B cell (primary cell): ENCODE data around the gene TOP1. TPM values are rescaled to one million over a fixed set of nuclear protein-coding genes. Genes with fewer than 3 reads are reported as not detected.
A peak's percentile ranks its signal among the peaks of the same experiment; 100 is the strongest.

Experiments used
- ATAC-seq: fragments of 200-7000 bp; cut with Tn5 transposase; one replicate; pipeline ENCODE4 v1.10.0; 2021; ENCODE audit warnings: low read depth, mild to moderate bottlenecking, moderate number of reproducible peaks, moderate library complexity
- CTCF ChIA-PET: fragments of 350-600 bp; sonication (Branson Sonifier 250); formaldehyde crosslinking; loops from one replicate; lab custom pipeline; 2021; ENCODE audit warnings: antibody characterized with exemption, inconsistent platforms; lab: Charles Lee
- POLR2A ChIA-PET: fragments of 350-600 bp; sonication (Branson Sonifier 250); formaldehyde crosslinking; loops from one replicate; lab custom pipeline; 2021; ENCODE audit warnings: antibody characterized with exemption; lab: Charles Lee
- DNase-seq: peaks from one replicate; pipeline ENCODE4 v3.0.0; 2013
- H2AFZ ChIP-seq: 2 replicates; pipeline ENCODE4 v1.6.1; 2012; ENCODE audit warnings: mild to moderate bottlenecking, low read depth, low read length; ENCODE audit not compliant: insufficient read depth, poor library complexity, severe bottlenecking
- H3K27ac ChIP-seq, 2 donors: 1 replicate in 1 of 2; 2 replicates in 1 of 2; pipeline ENCODE4 v1.5.1; 2012 to 2013; ENCODE audit warnings: low read length in 2 of 2, mild to moderate bottlenecking in 2 of 2, moderate library complexity in 1 of 2
- H3K27me3 ChIP-seq, 4 experiments: fragments of 200-600 bp in 1 of 4; sonication (generic) in 1 of 4; replicated peaks in 1 of 4; 1 replicate in 2 of 4; 2 replicates in 2 of 4; pipeline versions ENCODE4 v1.6.1 to v1.7.0; 2013 to 2016; ENCODE audit warnings: low read length in 3 of 4, mild to moderate bottlenecking in 2 of 4, mixed read lengths in 1 of 4, moderate library complexity in 1 of 4; ENCODE audit not compliant: insufficient read depth in 4 of 4, control insufficient read depth in 3 of 4; ENCODE audit errors: control extremely low read depth in 1 of 4
- H3K36me3 ChIP-seq, 2 experiments: replicated peaks in 1 of 2; 1 replicate in 1 of 2; 2 replicates in 1 of 2; pipeline versions ENCODE4 v1.6.1 to v1.7.1; 2013; ENCODE audit warnings: low read length in 1 of 2; ENCODE audit not compliant: insufficient read depth in 2 of 2, control insufficient read depth in 1 of 2; ENCODE audit errors: control extremely low read depth in 1 of 2, extremely low read depth in 1 of 2
- H3K4me1 ChIP-seq, 2 donors: fragments of 200-600 bp in 1 of 2; sonication (generic) in 1 of 2; 1 replicate in 1 of 2; 2 replicates in 1 of 2; pipeline versions ENCODE4 v1.5.1 to v1.6.1; 2013 to 2017; ENCODE audit warnings: low read length in 2 of 2; ENCODE audit not compliant: control insufficient read depth in 2 of 2, insufficient read depth in 2 of 2
- H3K4me2 ChIP-seq: replicated peaks from 2 replicates; pipeline ENCODE3; 2012; ENCODE audit warnings: mild to moderate bottlenecking, low read depth, low read length; ENCODE audit not compliant: poor library complexity, severe bottlenecking
- H3K4me3 ChIP-seq, 5 experiments: fragments of 200-600 bp in 1 of 5; sonication (generic) in 1 of 5; 1 replicate in 3 of 5; 2 replicates in 2 of 5; pipeline versions ENCODE4 v1.5.1 to v1.7.0; 2011 to 2016; ENCODE audit warnings: low read length in 4 of 5, mild to moderate bottlenecking in 4 of 5, low read depth in 2 of 5, control low read depth in 1 of 5, moderate library complexity in 1 of 5; ENCODE audit not compliant: insufficient read depth in 1 of 5; ENCODE audit errors: control extremely low read depth in 1 of 5, extremely low read depth in 1 of 5
- H3K79me2 ChIP-seq: fragments of 200-600 bp; sonication (generic); one replicate; pipeline ENCODE4 v1.6.0; 2016; ENCODE audit warnings: low read length; ENCODE audit not compliant: control insufficient read depth, insufficient read depth
- H3K9ac ChIP-seq: fragments of 200-600 bp; sonication (generic); 2 replicates; pipeline ENCODE4 v1.6.1; 2017; ENCODE audit warnings: mild to moderate bottlenecking, low read length, moderate library complexity
- H3K9me3 ChIP-seq, 3 donors: one replicate each; pipeline versions ENCODE4 v1.6.1 to v1.7.1; 2013; ENCODE audit warnings: low read length in 2 of 3; ENCODE audit not compliant: control insufficient read depth in 2 of 3, insufficient read depth in 1 of 3; ENCODE audit errors: control extremely low read depth in 1 of 3
- H4K20me1 ChIP-seq: 2 replicates; pipeline ENCODE4 v1.6.0; 2012; ENCODE audit warnings: mild to moderate bottlenecking, low read length; ENCODE audit not compliant: insufficient read depth, control insufficient read depth, poor library complexity, severe bottlenecking
- H3K27ac Mint-ChIP-seq: one replicate; pipeline ENCODE4 v1.8.0; 2021; ENCODE audit warnings: mixed read lengths
- H3K27me3 Mint-ChIP-seq: one replicate; pipeline ENCODE4 v1.8.0; 2021; ENCODE audit warnings: mixed read lengths
- H3K4me1 Mint-ChIP-seq: one replicate; pipeline ENCODE4 v1.8.0; 2021; ENCODE audit warnings: mixed read lengths
- H3K4me3 Mint-ChIP-seq: one replicate; pipeline ENCODE4 v1.8.0; 2021; ENCODE audit warnings: mixed read lengths
- H3K9me3 Mint-ChIP-seq: one replicate; pipeline ENCODE4 v1.8.0; 2022; ENCODE audit warnings: mixed read lengths; ENCODE audit not compliant: insufficient read depth
- EZH2 ChIP-seq: IDR thresholded peaks from 2 replicates; pipeline ENCODE4 v1.6.1; 2012; ENCODE audit warnings: borderline replicate concordance, low read depth, mild to moderate bottlenecking, moderate library complexity, low read length; ENCODE audit not compliant: insufficient read depth, poor library complexity, severe bottlenecking
- WGBS: methylation state at CpG from one replicate; pipeline ENCODE4 v1.1.5; 2013; ENCODE audit warnings: missing lambda C conversion rate; ENCODE audit not compliant: insufficient coverage; 5-methylcytosine and 5-hydroxymethylcytosine counted together
- intact Hi-C: fragments of 100-400 bp; cut with micrococcal nuclease; formaldehyde crosslinking; loops from one replicate; pipeline ENCODE4 v1.10.0; 2022
- polyA plus RNA-seq: library from polyadenylated mRNA; depleted of rRNA; stranded (reverse); fragments of >200 nt; gene quantifications from 2 replicates; pipeline ENCODE4 v1.2.3, GENCODE V29; 2012
- total RNA-seq, 2 donors: library from RNA; stranded (reverse); fragments of 120-200 nt in 1 of 2; gene quantifications; 1 replicate in 1 of 2; 2 replicates in 1 of 2; pipeline versions ENCODE4 v1.2.3 to v1.2.4, GENCODE V29; 2013 to 2022
- TF ChIP-seq, protein P1 (sequence below): fragments of 200-600 bp; IDR thresholded peaks from one replicate; pipeline ENCODE4 v1.8.0; 2022; ENCODE audit warnings: antibody characterized with exemption, mild to moderate bottlenecking

The TOP1 gene
- total and polyA plus RNA-seq, 2 donors (not counting 1 experiment from before 2014, with no cell fraction given): 5.4 to 44.9 TPM

- Mint-ChIP-seq H3K27ac (no peak overlapping the region), H3K4me1 (peaks cover 34% of the 10 kb centered on the region), H3K9me3 (no peaks in the 10 kb centered on the region), H3K27me3 (no peaks in the 10 kb centered on the region), H3K4me3 (peak overlapping the region; percentile 35)
- no peak overlapping the region for H3K4me3 ChIP-seq
- no peak overlapping the region for H2AFZ ChIP-seq
- TF ChIP-seq EZH2: no peak
- TF ChIP-seq, protein P1, sequence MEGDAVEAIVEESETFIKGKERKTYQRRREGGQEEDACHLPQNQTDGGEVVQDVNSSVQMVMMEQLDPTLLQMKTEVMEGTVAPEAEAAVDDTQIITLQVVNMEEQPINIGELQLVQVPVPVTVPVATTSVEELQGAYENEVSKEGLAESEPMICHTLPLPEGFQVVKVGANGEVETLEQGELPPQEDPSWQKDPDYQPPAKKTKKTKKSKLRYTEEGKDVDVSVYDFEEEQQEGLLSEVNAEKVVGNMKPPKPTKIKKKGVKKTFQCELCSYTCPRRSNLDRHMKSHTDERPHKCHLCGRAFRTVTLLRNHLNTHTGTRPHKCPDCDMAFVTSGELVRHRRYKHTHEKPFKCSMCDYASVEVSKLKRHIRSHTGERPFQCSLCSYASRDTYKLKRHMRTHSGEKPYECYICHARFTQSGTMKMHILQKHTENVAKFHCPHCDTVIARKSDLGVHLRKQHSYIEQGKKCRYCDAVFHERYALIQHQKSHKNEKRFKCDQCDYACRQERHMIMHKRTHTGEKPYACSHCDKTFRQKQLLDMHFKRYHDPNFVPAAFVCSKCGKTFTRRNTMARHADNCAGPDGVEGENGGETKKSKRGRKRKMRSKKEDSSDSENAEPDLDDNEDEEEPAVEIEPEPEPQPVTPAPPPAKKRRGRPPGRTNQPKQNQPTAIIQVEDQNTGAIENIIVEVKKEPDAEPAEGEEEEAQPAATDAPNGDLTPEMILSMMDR: no peak
- ChIA-PET CTCF (interaction anchor here (2.2 to 10.2 kb wide), 3 partner anchors 17 to 110 kb away, joined by 17 to 80 read pairs (median 34); no protein-coding TSS in a partner anchor), POLR2A (no interaction called here)
- H3K36me3 ChIP-seq: peaks cover 0 to 65% of the 10 kb centered on the region in 2 experiments
- peaks cover 31% of the 10 kb centered on the region for H3K79me2 ChIP-seq
- H4K20me1 ChIP-seq: peaks cover 9% of the 10 kb centered on the region
- no peaks in the 10 kb centered on the region for H3K9me3 ChIP-seq
- no peak overlapping the region for H3K27ac ChIP-seq
- peak overlapping the region; percentile 35 for H3K4me2 ChIP-seq
- H3K9ac ChIP-seq: peak overlapping the region; percentile 11
- ATAC-seq (peak; percentile 51), DNase-seq (peak; percentile 56)
- H3K4me1 ChIP-seq: peaks cover 11 to 14% of the 10 kb centered on the region in 2 donors
- intact Hi-C loops: loop anchor here (1.0 kb wide), 2 partner anchors 87 to 110 kb away; no protein-coding TSS in a partner anchor
- no peaks in the 10 kb centered on the region for H3K27me3 ChIP-seq
Observed at GRCh38 chr20:41078329-41078728, 49.7 kb downstream of the TOP1 start.

DNA sequence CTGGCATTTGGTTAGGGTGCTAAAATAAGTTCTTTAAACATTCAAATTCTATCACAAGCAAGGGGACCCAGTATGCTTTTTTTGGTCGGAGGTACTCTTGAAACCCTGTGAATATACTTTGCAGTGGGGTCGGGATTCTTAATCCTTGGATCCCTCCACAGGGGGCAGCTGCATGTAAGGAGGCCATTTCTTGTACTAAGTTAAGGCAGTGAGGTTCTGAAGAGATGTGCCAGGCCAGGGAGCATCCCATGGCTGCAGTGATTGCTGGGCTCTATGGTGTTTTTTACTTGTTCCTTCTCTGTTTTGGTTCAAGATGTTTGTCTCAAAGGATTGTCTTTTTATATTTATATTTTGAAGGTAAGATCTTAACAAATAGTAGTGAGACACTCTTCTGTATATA is 50.4 kb downstream of the TOP1 start:
- peaks cover 24% of the 10 kb centered on the region for H3K79me2 ChIP-seq
- Mint-ChIP-seq H3K4me3 (no peak overlapping the region), H3K27ac (no peak overlapping the region), H3K4me1 (peaks cover 30% of the 10 kb centered on the region), H3K9me3 (no peaks in the 10 kb centered on the region), H3K27me3 (no peaks in the 10 kb centered on the region)
- no peaks in the 10 kb centered on the region for H3K27me3 ChIP-seq
- H3K4me2 ChIP-seq: no peak overlapping the region
- 100% methylated on average over 1 of the region's 2 CpGs for WGBS
- H3K27ac ChIP-seq: no peak overlapping the region
- no peak overlapping the region for H2AFZ ChIP-seq
- ATAC-seq: no peak
- DNase-seq: no peak
- POLR2A ChIA-PET: no interaction called here
- intact Hi-C loops: no loop called here
- peaks cover 4% of the 10 kb centered on the region for H4K20me1 ChIP-seq
- no peak overlapping the region for H3K4me3 ChIP-seq
- peaks cover 3 to 71% of the 10 kb centered on the region in 2 experiments for H3K36me3 ChIP-seq
- H3K9ac ChIP-seq: no peak overlapping the region
- TF ChIP-seq EZH2: no peak
- TF ChIP-seq, protein P1: no peak
- H3K9me3 ChIP-seq: no peaks in the 10 kb centered on the region
- peaks cover 11 to 14% of the 10 kb centered on the region in 2 donors for H3K4me1 ChIP-seq
- CTCF ChIA-PET: interaction anchor here (1.0 to 10.2 kb wide), 7 partner anchors 9 to 116 kb away, joined by 3 to 80 read pairs (median 7); partner anchors contain the start of gene TOP1
